ENCODE measurements around the gene FANK1. TPM values are rescaled to one million over a fixed set of nuclear protein-coding genes. Genes with fewer than 3 reads are reported as not detected.
"Not testable (repeated sequence)": the region's sequence is repeated elsewhere in the genome, so short reads cannot be mapped to it uniquely, and the experiment has no call there.

The FANK1 gene
- polyA plus RNA-seq, 1 of the 3 experiments (the other 2 are of a cell fraction) = 12.3 TPM

- Histone ChIP-seq H4K20me1 (ENCODE audit: insufficient read depth) (no peaks in the 10 kb centered on the region), H3F3A (replicated peaks; ENCODE audit: insufficient read depth) (no peaks in the 10 kb centered on the region), H3K9me2 (no peaks in the 10 kb centered on the region), H3K36me3 (replicated peaks in 1 of 2; ENCODE audit: control insufficient read depth in 1 of 2, insufficient read depth in 2 of 2, low read length in 1 of 2) (no peaks in the 10 kb centered on the region), H3K9me3 (no peaks in the 10 kb centered on the region), H3K4me2 (no peak overlapping the region), H3K79me2 (ENCODE audit: insufficient read depth) (no peaks in the 10 kb centered on the region), H2AFZ (ENCODE audit: low read depth) (no peak overlapping the region), H3K4me1 (ENCODE audit: control insufficient read depth in 1 of 2, insufficient read depth in 2 of 2, low read depth in 1 of 2, low read length in 1 of 2) (no peaks in the 10 kb centered on the region), H3K9ac (no peak overlapping the region), H3K27me3 (ENCODE audit: insufficient read depth) (no peaks in the 10 kb centered on the region), H3K27ac (ENCODE audit: low read depth in 2 of 2, low read length in 1 of 2) (no peak overlapping the region), H3K4me3 (ENCODE audit: low read depth in 2 of 2, low read length in 1 of 2) (no peak overlapping the region)
- ChIA-PET POLR2A (no interaction called here), CTCF (no interaction called here)
- TF ChIP-seq POLR2AphosphoS5 (IDR thresholded peaks at IDR 0.05; ENCODE audit: low read depth, low read length) (no peak), GABPA (IDR thresholded peaks at IDR 0.05; ENCODE audit: low read depth) (no peak), TAF1 (IDR thresholded peaks at IDR 0.05; ENCODE audit: borderline replicate concordance, low read depth, low read length) (no peak), RAD21 (IDR thresholded peaks at IDR 0.05; ENCODE audit: low read length) (no peak), JUND (IDR thresholded peaks at IDR 0.05) (no peak), NRF1 (IDR thresholded peaks at IDR 0.05; ENCODE audit: low read depth, low read length) (no peak), MAX (IDR thresholded peaks at IDR 0.05; ENCODE audit: low read depth) (no peak), ZBTB33 (IDR thresholded peaks at IDR 0.05; ENCODE audit: borderline replicate concordance, low read depth) (no peak)
- no peak for DNase-seq
- 32% methylated on average over 5 of the region's 5 CpGs for WGBS (ENCODE audit: low lambda C conversion rate)
Measured at GRCh38 chr10:125926247-125926646, 29.9 kb downstream of the FANK1 start.

- POLR2A ChIA-PET; H3K36me3 ChIP-seq (replicated peaks in 1 of 2; ENCODE audit: control insufficient read depth in 1 of 2, insufficient read depth in 2 of 2, low read length in 1 of 2); H3F3A ChIP-seq (replicated peaks; ENCODE audit: insufficient read depth); DNase-seq; H2AFZ ChIP-seq (ENCODE audit: low read depth); H3K4me3 ChIP-seq (ENCODE audit: low read depth in 2 of 2, low read length in 1 of 2); H3K4me1 ChIP-seq (ENCODE audit: control insufficient read depth in 1 of 2, insufficient read depth in 2 of 2, low read depth in 1 of 2, low read length in 1 of 2); CTCF ChIA-PET; H3K9me3 ChIP-seq; H3K4me2 ChIP-seq; H3K27me3 ChIP-seq (ENCODE audit: insufficient read depth); H3K9ac ChIP-seq; H3K27ac ChIP-seq (ENCODE audit: low read depth in 2 of 2, low read length in 1 of 2); H3K79me2 ChIP-seq (ENCODE audit: insufficient read depth); H3K9me2 ChIP-seq; H4K20me1 ChIP-seq (ENCODE audit: insufficient read depth): not testable (repeated sequence)
- WGBS (ENCODE audit: low lambda C conversion rate) = 86% methylated on average over 5 of the region's 5 CpGs
Measured at GRCh38 chr10:125927265-125927664, 30.9 kb downstream of the FANK1 start.

- no peak overlapping the region for H3K4me2 ChIP-seq
- no peaks in the 10 kb centered on the region for H3K9me2 ChIP-seq
- ChIA-PET POLR2A (no interaction called here), CTCF (interaction anchor here (1.6 kb wide), 1 partner anchor 575 kb away, joined by 7 read pairs; no protein-coding TSS in a partner anchor)
- H3K36me3 ChIP-seq (replicated peaks in 1 of 2; ENCODE audit: control insufficient read depth in 1 of 2, insufficient read depth in 2 of 2, low read length in 1 of 2) = no peaks in the 10 kb centered on the region
- H3K79me2 ChIP-seq (ENCODE audit: insufficient read depth) = no peaks in the 10 kb centered on the region
- H4K20me1 ChIP-seq (ENCODE audit: insufficient read depth) = no peaks in the 10 kb centered on the region; the same call in 1 of the 2 replicates
- no peak overlapping the region for H3K9ac ChIP-seq
- no peak for TF ChIP-seq MEF2A (IDR thresholded peaks at IDR 0.05; ENCODE audit: borderline replicate concordance, low read depth)
- TF ChIP-seq YY1 (IDR thresholded peaks at IDR 0.05; ENCODE audit: low read depth) = no peak
- TF ChIP-seq USF1 (IDR thresholded peaks at IDR 0.05; ENCODE audit: borderline replicate concordance, low read depth) = no peak
- no peak for TF ChIP-seq CTCF (IDR thresholded peaks at IDR 0.05)
- 79% methylated on average over 7 of the region's 7 CpGs for WGBS (ENCODE audit: low lambda C conversion rate)
- H3K9me3 ChIP-seq = no peaks in the 10 kb centered on the region
- no peak overlapping the region for H2AFZ ChIP-seq (ENCODE audit: low read depth)
- no peaks in the 10 kb centered on the region for H3K27me3 ChIP-seq (ENCODE audit: insufficient read depth)
- no peak overlapping the region for H3K27ac ChIP-seq (ENCODE audit: low read depth in 2 of 2, low read length in 1 of 2)
- H3K4me3 ChIP-seq (ENCODE audit: low read depth in 2 of 2, low read length in 1 of 2) = no peak overlapping the region
- no peak for DNase-seq
- no peaks in the 10 kb centered on the region for H3K4me1 ChIP-seq (ENCODE audit: control insufficient read depth in 1 of 2, insufficient read depth in 2 of 2, low read depth in 1 of 2, low read length in 1 of 2)
- H3F3A ChIP-seq (replicated peaks; ENCODE audit: insufficient read depth) = no peaks in the 10 kb centered on the region
Measured at GRCh38 chr10:125928928-125929585, 32.7 kb downstream of the FANK1 start.

Measured in SK-N-SH (cell line).